MCF 10A (cell line): ENCODE data around the gene ESR1. TPM values are rescaled to one million over a fixed set of nuclear protein-coding genes. Genes with fewer than 3 reads are reported as not detected.

Experiments used
- BruUV-seq: library from RNA; stranded (reverse); fragments of 400-500 nt; replicated peaks from 2 replicates; lab custom pipeline; 2021; lab: Mats Ljungman, UMichigan
- CTCF ChIA-PET: fragments of 300-600 bp; sonication (Branson Sonifier 250); formaldehyde crosslinking; extraction: SDS; loops from one replicate; lab custom pipeline; 2021; ENCODE audit warnings: antibody characterized with exemption, inconsistent platforms; lab: Yijun Ruan, JAX
- POLR2A ChIA-PET: fragments of 300-600, 350-650 bp; sonication (Branson Sonifier 250); formaldehyde crosslinking; extraction: SDS; loops from one replicate; lab custom pipeline; 2020; ENCODE audit warnings: antibody characterized with exemption, inconsistent platforms; lab: Yijun Ruan, JAX
- DNase-seq: peaks from one replicate; pipeline ENCODE4 v3.0.0-alpha.2; 2018; ENCODE audit not compliant: unreplicated experiment
- H3K27ac Mint-ChIP-seq: one replicate; pipeline ENCODE4 v1.8.0; 2022; ENCODE audit warnings: mild to moderate bottlenecking, low read depth, mixed read lengths; ENCODE audit not compliant: unreplicated experiment
- H3K27me3 Mint-ChIP-seq: one replicate; pipeline ENCODE4 v1.8.0; 2022; ENCODE audit warnings: mixed read lengths; ENCODE audit not compliant: insufficient read depth, unreplicated experiment
- H3K36me3 Mint-ChIP-seq: one replicate; pipeline ENCODE4 v1.8.0; 2022; ENCODE audit warnings: mild to moderate bottlenecking, moderate library complexity, mixed read lengths; ENCODE audit not compliant: insufficient read depth, unreplicated experiment
- H3K4me1 Mint-ChIP-seq: one replicate; pipeline ENCODE4 v1.8.0; 2022; ENCODE audit warnings: mixed read lengths; ENCODE audit not compliant: insufficient read depth, unreplicated experiment
- H3K4me3 Mint-ChIP-seq: one replicate; pipeline ENCODE4 v1.8.0; 2022; ENCODE audit warnings: mild to moderate bottlenecking, moderate library complexity, mixed read lengths; ENCODE audit not compliant: unreplicated experiment
- H3K9me3 Mint-ChIP-seq: one replicate; pipeline ENCODE4 v1.8.0; 2022; ENCODE audit warnings: mixed read lengths; ENCODE audit not compliant: unreplicated experiment
- intact Hi-C: fragments of 100-400 bp; cut with micrococcal nuclease; formaldehyde crosslinking; loops from 2 replicates; pipeline ENCODE4 v1.14.1; 2022
- total RNA-seq: library from RNA; stranded (reverse); gene quantifications from 2 replicates; pipeline ENCODE4 v1.2.3, GENCODE V29; 2022
- TF ChIP-seq, protein P1 (sequence below): fragments of 200-600 bp; IDR thresholded peaks from one replicate; pipeline ENCODE4 v1.8.0; 2022; ENCODE audit warnings: antibody characterized with exemption, mild to moderate bottlenecking; ENCODE audit not compliant: unreplicated experiment

Gene ESR1
- total RNA-seq, 1 experiment from 2014 or later, result 0.05 TPM

DNA sequence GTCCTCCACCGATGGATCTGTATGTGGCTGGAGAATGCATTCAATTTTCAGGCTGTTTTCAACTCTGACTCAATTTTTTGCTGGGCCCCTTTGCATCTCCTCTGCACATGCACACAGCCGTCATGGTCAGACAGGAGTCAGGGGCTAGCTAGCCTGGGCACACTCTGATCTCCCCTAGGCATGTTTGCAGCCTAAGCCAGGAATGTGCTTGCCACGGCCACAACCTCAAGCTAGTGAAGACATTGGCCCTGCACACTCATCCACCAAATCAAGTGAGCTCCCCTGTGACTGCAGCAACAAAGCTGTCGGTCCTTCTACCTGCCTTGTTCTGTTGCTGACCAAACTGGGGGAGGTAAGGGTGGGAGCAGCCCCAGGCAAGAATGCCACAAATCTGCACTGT is 300.5 kb downstream of the ESR1 start:
- Mint-ChIP-seq H3K27ac (no peak overlapping the region), H3K9me3 (no peaks in the 10 kb centered on the region), H3K4me3 (no peak overlapping the region), H3K27me3 (no peaks in the 10 kb centered on the region), H3K36me3 (no peaks in the 10 kb centered on the region), H3K4me1 (peaks cover 8% of the 10 kb centered on the region)
- BruUV-seq, result no TSS peak
- no peak for DNase-seq
- intact Hi-C loops, result no loop called here
- TF ChIP-seq, protein P1, sequence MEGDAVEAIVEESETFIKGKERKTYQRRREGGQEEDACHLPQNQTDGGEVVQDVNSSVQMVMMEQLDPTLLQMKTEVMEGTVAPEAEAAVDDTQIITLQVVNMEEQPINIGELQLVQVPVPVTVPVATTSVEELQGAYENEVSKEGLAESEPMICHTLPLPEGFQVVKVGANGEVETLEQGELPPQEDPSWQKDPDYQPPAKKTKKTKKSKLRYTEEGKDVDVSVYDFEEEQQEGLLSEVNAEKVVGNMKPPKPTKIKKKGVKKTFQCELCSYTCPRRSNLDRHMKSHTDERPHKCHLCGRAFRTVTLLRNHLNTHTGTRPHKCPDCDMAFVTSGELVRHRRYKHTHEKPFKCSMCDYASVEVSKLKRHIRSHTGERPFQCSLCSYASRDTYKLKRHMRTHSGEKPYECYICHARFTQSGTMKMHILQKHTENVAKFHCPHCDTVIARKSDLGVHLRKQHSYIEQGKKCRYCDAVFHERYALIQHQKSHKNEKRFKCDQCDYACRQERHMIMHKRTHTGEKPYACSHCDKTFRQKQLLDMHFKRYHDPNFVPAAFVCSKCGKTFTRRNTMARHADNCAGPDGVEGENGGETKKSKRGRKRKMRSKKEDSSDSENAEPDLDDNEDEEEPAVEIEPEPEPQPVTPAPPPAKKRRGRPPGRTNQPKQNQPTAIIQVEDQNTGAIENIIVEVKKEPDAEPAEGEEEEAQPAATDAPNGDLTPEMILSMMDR, result no peak
- ChIA-PET POLR2A (interaction anchor here (0.7 to 1.1 kb wide), 2 partner anchors 11 to 430 kb away, joined by 3 read pairs; no protein-coding TSS in a partner anchor), CTCF (interaction anchor here (1.4 to 1.6 kb wide), 2 partner anchors 10 to 16 kb away, joined by 4 to 6 read pairs; no protein-coding TSS in a partner anchor)

DNA sequence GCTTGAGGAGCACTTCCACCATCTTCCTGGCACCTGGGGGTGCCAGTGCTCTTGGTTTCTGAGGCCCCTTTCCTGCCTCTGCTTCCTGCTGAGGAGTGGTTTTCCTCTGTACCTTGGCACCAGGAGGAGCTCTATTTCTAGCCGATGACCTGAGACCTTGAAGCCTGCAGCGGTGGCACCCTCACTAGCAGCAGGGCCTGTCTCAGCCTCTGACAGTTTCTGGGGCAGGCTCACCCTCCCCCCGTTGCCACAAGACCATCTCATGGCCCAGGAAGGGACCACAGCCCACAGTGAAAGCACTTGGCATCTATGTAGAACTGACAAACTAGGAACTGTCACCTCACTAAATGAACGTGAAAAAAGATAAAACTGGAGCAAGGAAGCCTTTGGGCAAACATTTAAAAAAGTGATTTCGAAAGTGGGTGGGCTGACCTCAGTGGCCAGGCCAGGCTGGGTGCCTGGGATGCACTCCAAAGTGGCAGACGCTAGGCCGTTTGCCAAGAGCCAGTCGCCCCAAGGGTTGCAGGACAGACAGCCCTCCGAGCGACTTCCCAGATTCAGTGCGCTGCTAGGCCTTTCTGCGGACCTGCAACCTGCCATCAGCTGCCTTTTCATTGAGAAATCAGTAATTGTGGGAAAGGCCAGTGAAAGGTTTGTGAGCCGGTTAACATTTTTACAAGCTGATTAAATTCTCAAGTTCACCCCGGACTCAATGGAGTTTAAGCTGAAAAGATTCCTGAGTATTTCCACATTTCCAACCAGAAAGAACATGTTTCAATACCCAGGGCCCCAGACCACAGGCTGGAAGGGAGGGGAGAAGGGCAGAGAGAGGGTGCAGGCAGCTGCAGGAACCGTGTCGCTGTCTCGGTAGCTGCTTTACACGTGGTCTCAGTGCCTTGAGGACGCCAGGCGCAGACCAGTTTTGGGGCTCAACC is 303.7 kb downstream of the ESR1 start:
- intact Hi-C loops, result no loop called here
- CTCF ChIA-PET, result interaction anchor here (0.6 to 2.8 kb wide), 5 partner anchors 8 to 95 kb away, joined by 3 to 10 read pairs (median 4); no protein-coding TSS in a partner anchor
- Mint-ChIP-seq H3K9me3 (no peaks in the 10 kb centered on the region), H3K27me3 (no peaks in the 10 kb centered on the region), H3K36me3 (no peaks in the 10 kb centered on the region), H3K4me1 (peaks cover 8% of the 10 kb centered on the region), H3K4me3 (no peak overlapping the region), H3K27ac (no peak overlapping the region)
- TF ChIP-seq, protein P1, result no peak
- POLR2A ChIA-PET, result interaction anchor here (1.4 kb wide), 1 partner anchor 11 kb away, joined by 7 read pairs; no protein-coding TSS in a partner anchor
- DNase-seq, result peak; percentile 71
- BruUV-seq, result no TSS peak

DNA sequence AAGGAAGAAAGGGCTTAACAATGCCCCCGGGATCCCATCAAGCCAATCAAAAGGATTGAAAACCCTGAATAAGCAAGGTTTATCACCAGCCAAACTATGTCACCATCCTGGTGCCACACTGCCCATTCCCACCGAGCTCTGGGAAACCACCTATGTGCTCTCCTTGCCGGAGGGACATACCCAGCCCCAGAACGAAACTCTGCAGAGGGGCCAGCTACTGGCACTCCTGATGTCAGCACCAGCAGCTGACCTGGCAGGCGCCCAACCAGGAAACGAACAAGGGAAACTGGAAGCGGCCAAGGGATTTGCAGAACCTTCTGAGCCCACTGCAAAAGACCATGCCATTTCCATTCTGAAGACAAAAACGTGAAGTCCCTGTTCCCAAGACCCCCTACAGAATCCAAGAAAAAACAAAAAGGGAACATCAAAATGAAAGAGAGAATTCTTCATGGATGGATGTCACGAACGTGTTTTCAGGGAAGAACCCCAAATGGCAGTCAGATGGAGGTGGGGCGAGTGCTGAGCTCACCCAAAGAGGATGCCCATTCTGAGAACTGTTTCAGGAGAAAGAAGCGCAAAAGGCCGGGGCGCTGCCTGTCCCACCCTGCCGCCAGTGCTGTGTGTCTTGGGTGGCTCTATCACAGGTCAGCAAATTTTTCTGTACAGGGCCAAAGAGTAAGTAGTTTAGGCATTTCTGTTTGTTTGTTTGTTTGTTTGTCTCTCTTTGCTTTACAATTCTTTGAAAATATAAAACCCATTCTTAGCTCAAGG is 305.2 kb downstream of the ESR1 start:
- TF ChIP-seq, protein P1, result no peak
- H3K27ac Mint-ChIP-seq, result no peak overlapping the region
- H3K9me3 Mint-ChIP-seq, result no peaks in the 10 kb centered on the region
- ChIA-PET POLR2A (no interaction called here), CTCF (interaction anchor here (0.9 kb wide), 1 partner anchor 13 kb away, joined by 3 read pairs; no protein-coding TSS in a partner anchor)
- no TSS peak for BruUV-seq
- H3K4me1 Mint-ChIP-seq, result peaks cover 8% of the 10 kb centered on the region
- H3K27me3 Mint-ChIP-seq, result no peaks in the 10 kb centered on the region
- no peak for DNase-seq
- no peaks in the 10 kb centered on the region for H3K36me3 Mint-ChIP-seq
- intact Hi-C loops, result no loop called here
- H3K4me3 Mint-ChIP-seq, result no peak overlapping the region
